Stomach (tissue), 4 donors: ENCODE measurements around the gene METRN.
"Not testable (repeated sequence)": the region's sequence is repeated elsewhere in the genome, so short reads cannot be mapped to it uniquely, and the experiment has no call there.

Experiments used
- EP300 ChIP-seq: sonication (generic); formaldehyde crosslinking; IDR thresholded peaks from one replicate; pipeline ENCODE4 v1.6.1; 2017; ENCODE audit warnings: antibody characterized with exemption
- POLR2A ChIP-seq, 4 donors: fragments of 450-650 bp; IDR thresholded peaks; one replicate each; pipeline ENCODE4 v1.6.1; 2016; ENCODE audit warnings: antibody characterized with exemption in 4 of 4, control low read depth in 2 of 4, mild to moderate bottlenecking in 1 of 4, moderate library complexity in 1 of 4
- TF ChIP-seq, protein P1 (sequence below), 7 experiments: fragments of 450-650 bp in 4 of 7; fragments of 200-600 bp in 3 of 7; sonication (generic) in 3 of 7; IDR thresholded peaks; one replicate each; pipeline ENCODE4 v1.5.1; 2016 to 2019; ENCODE audit warnings: antibody characterized with exemption in 7 of 7, control low read depth in 2 of 7, mild to moderate bottlenecking in 1 of 7

DNA sequence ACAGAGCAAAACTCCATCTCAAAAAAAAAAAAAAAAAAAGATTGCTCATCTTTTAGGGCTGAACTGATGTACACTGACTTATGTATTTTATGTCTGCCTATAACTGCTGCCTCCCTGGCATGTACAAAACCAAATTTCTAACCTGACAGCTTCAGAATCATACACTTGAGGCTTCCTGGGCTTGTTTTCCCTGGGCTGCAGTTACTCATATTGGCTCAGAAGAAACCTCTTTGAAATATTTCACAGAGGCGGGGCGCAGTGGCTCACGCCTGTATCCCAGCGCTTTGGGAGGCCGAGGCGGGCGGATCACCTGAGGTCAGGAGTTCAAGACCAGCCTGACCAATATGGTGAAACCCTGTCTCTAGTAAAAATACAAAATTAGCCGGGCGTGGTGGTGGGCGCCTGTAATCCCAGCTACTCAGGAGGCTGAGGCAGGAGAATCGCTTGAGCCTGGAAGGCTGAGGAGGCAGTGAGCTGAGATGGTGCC lies 39.2 kb downstream of the METRN start:
- TF ChIP-seq, protein P1, sequence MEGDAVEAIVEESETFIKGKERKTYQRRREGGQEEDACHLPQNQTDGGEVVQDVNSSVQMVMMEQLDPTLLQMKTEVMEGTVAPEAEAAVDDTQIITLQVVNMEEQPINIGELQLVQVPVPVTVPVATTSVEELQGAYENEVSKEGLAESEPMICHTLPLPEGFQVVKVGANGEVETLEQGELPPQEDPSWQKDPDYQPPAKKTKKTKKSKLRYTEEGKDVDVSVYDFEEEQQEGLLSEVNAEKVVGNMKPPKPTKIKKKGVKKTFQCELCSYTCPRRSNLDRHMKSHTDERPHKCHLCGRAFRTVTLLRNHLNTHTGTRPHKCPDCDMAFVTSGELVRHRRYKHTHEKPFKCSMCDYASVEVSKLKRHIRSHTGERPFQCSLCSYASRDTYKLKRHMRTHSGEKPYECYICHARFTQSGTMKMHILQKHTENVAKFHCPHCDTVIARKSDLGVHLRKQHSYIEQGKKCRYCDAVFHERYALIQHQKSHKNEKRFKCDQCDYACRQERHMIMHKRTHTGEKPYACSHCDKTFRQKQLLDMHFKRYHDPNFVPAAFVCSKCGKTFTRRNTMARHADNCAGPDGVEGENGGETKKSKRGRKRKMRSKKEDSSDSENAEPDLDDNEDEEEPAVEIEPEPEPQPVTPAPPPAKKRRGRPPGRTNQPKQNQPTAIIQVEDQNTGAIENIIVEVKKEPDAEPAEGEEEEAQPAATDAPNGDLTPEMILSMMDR (IDR thresholded peaks at IDR 0.05), result not testable (repeated sequence)
- not testable (repeated sequence) for TF ChIP-seq EP300; POLR2A (IDR thresholded peaks at IDR 0.05)
